Loucy (cell line): ENCODE measurements around the gene ETHE1.

ENCODE experiments used
- EZH2phosphoT487 ChIP-seq: fragments of 200-600 bp; IDR thresholded peaks from 2 replicates; pipeline ENCODE4 v1.6.1; 2018; ENCODE audit warnings: antibody characterized with exemption, mild to moderate bottlenecking, moderate library complexity, borderline replicate concordance
- TF ChIP-seq, protein P1 (sequence below): fragments of 200-600 bp; sonication (generic); conservative IDR thresholded peaks from 2 replicates; pipeline ENCODE4 v1.5.1; 2014; ENCODE audit warnings: mild to moderate bottlenecking, antibody characterized with exemption, low read length

- TF ChIP-seq, protein P1, sequence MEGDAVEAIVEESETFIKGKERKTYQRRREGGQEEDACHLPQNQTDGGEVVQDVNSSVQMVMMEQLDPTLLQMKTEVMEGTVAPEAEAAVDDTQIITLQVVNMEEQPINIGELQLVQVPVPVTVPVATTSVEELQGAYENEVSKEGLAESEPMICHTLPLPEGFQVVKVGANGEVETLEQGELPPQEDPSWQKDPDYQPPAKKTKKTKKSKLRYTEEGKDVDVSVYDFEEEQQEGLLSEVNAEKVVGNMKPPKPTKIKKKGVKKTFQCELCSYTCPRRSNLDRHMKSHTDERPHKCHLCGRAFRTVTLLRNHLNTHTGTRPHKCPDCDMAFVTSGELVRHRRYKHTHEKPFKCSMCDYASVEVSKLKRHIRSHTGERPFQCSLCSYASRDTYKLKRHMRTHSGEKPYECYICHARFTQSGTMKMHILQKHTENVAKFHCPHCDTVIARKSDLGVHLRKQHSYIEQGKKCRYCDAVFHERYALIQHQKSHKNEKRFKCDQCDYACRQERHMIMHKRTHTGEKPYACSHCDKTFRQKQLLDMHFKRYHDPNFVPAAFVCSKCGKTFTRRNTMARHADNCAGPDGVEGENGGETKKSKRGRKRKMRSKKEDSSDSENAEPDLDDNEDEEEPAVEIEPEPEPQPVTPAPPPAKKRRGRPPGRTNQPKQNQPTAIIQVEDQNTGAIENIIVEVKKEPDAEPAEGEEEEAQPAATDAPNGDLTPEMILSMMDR, result no peak
- TF ChIP-seq EZH2phosphoT487, result no peak
Observed at GRCh38 chr19:43562698-43563241, 35.8 kb upstream of the ETHE1 start.
